Lower leg skin (tissue), 4 donors: ENCODE measurements around the gene SYN1. TPM values are rescaled to one million over a fixed set of nuclear protein-coding genes. Genes with fewer than 3 reads are reported as not detected.
"Not testable (repeated sequence)": the region's sequence is repeated elsewhere in the genome, so short reads cannot be mapped to it uniquely, and the experiment has no call there.

Experiments used
- DNase-seq, 2 donors: peaks; one replicate each; pipeline ENCODE4 v3.0.0-alpha.2; 2019; ENCODE audit warnings: low spot score in 2 of 2
- H3K4me3 ChIP-seq: fragments of 200-600 bp; sonication (generic); 2 replicates; pipeline ENCODE4 v1.5.1; 2017; ENCODE audit warnings: mild to moderate bottlenecking, low read depth; ENCODE audit not compliant: poor library complexity, severe bottlenecking
- CTCF ChIP-seq, 3 donors: fragments of 450-650 bp; IDR thresholded peaks; one replicate each; pipeline ENCODE4 v1.5.1; 2016; ENCODE audit warnings: antibody characterized with exemption in 3 of 3, mild to moderate bottlenecking in 3 of 3, moderate library complexity in 2 of 3
- POLR2A ChIP-seq, 2 donors: fragments of 450-650 bp; IDR thresholded peaks; one replicate each; pipeline ENCODE4 v1.6.1; 2016 to 2017; ENCODE audit warnings: antibody characterized with exemption in 2 of 2, mild to moderate bottlenecking in 1 of 2, moderate library complexity in 1 of 2
- WGBS, 2 donors: methylation state at CpG; one replicate each; pipeline ENCODE4 v1.1.5; 2018; 5-methylcytosine and 5-hydroxymethylcytosine counted together
- intact Hi-C: fragments of 100-400 bp; cut with DNase I; formaldehyde crosslinking; loops from one replicate; pipeline ENCODE4 v1.15.0; 2023; ENCODE audit warnings: low total_unique reads
- total RNA-seq, 4 donors: library from RNA; depleted of rRNA; stranded (reverse); fragments of >200 nt; gene quantifications; one replicate each; pipeline ENCODE4 v1.1.0, GENCODE V29; 2016

The SYN1 gene
- under 1 TPM in 3 of 4 donors, not detected in 1; 0.10 to 0.72 (median 0.61) TPM for total RNA-seq

DNA sequence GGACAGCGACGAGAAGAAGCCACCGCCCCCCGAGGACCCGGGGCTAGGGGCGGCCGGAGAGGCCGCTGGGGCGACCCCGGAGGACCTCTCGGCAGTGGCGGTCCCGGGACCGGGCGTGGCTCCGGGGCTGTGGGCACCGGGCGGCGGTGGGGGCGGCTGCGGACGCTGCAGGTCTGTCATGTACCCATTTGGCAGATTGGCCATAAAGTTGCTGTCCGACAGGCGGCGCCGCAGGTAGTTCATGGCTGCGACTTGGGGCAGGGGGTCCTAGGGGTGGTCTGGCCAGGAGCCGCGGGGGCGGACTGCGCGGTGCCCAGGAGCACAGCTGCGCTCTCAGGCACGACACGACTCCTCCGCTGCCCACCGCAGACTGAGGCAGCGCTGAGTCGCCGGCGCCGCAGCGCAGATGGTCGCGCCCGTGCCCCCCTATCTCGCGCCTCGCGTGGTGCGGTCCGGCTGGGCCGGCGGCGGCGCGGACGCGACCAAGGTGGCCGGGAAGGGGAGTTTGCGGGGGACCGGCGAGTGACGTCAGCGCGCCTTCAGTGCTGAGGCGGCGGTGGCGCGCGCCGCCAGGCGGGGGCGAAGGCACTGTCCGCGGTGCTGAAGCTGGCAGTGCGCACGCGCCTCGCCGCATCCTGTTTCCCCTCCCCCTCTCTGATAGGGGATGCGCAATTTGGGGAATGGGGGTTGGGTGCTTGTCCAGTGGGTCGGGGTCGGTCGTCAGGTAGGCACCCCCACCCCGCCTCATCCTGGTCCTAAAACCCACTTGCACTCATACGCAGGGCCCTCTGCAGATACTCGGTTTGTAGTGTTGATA, at the start of gene SYN1:
TSS of gene SYN1 (minus strand) at position 372 of the 817 bp plus-strand sequence. CDS start at position 243, 129 bp downstream.
- WGBS, 2 donors, result 0 to 38% methylated on average over 2 to 80 of the region's 88 CpGs
- DNase-seq, result peak; percentile 38 to 90
- TF ChIP-seq CTCF (IDR thresholded peaks at IDR 0.05) (no peak), POLR2A (IDR thresholded peaks at IDR 0.05) (no peak)
- intact Hi-C loops, result no loop called here
- no peak within 1 kb of the TSS for H3K4me3 ChIP-seq

- H3K4me3 ChIP-seq, DNase-seq, intact Hi-C loops: not testable (repeated sequence)
- WGBS, 2 donors, result 75 to 95% methylated on average over 4 of the region's 4 CpGs
Observed at GRCh38 chrX:47665797-47666196, 46.1 kb upstream of the SYN1 start.

DNA sequence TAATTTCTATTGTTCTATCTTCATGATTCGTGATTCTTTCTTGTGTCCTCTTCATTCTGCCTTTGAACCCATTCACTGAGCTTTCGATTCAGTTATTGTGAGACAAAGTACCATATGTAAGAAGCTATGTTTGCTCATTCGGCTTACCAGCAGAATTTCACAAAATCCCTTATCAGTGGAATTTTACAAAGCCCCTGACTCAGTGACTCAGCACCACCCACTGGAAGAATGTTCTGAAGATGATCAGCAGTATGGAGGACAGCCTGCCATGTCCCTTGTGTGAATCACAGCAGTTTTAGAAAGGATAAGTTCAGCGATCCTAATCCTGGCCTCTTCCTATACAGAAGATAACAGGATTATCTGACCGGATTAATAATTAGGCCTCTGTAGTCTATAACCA, 45.1 kb upstream of the SYN1 start:
- WGBS, 2 donors, result 78 to 85% methylated on average over 5 of the region's 5 CpGs
- TF ChIP-seq CTCF (IDR thresholded peaks at IDR 0.05), result no peak
- no peak for TF ChIP-seq POLR2A (IDR thresholded peaks at IDR 0.05)
- intact Hi-C loops, result no loop called here
- no peak for DNase-seq
- H3K4me3 ChIP-seq, result no peak overlapping the region

GRCh38 chrX:47662144-47662657, 42.5 kb upstream of the SYN1 start:
- TF ChIP-seq POLR2A (IDR thresholded peaks at IDR 0.05) (no peak), CTCF (IDR thresholded peaks at IDR 0.05) (no peak)
- intact Hi-C loops, result no loop called here
- H3K4me3 ChIP-seq, result no peak overlapping the region
- WGBS, 2 donors, result 47 to 57% methylated on average over 1 of the region's 1 CpG
- no peak for DNase-seq

DNA sequence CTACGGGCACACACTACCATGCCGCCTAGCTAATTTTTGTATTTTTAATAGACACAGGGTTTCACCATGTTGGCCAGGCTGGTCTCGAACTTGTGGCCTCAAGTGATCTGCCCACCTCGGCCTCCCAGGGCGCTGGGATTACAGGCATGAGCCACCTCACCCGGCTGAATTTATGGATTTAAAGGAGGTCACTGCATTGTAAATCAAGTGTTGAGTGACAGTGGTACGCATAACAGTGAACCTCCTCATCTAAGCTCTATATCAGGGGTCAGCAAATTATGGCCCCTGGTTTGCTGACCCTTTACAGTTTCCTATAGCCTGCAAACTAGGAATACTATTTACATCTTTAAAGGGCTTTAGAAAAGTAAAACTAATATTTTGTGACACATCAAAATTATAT, 41.9 kb upstream of the SYN1 start:
- no peak for DNase-seq
- H3K4me3 ChIP-seq, result no peak overlapping the region
- TF ChIP-seq CTCF (IDR thresholded peaks at IDR 0.05) (no peak), POLR2A (IDR thresholded peaks at IDR 0.05) (no peak)
- WGBS, 2 donors, result 88 to 90% methylated on average over 7 of the region's 7 CpGs
- intact Hi-C loops, result no loop called here

- 14 to 49% methylated on average over 8 of the region's 8 CpGs for WGBS, 2 donors
- intact Hi-C loops, result no loop called here
- H3K4me3 ChIP-seq, result peak overlapping the region; percentile 50
- no peak for DNase-seq
- no peak for TF ChIP-seq POLR2A (IDR thresholded peaks at IDR 0.05)
- no peak for TF ChIP-seq CTCF (IDR thresholded peaks at IDR 0.05)
Observed at GRCh38 chrX:47659421-47659726, 39.7 kb upstream of the SYN1 start.
